Suprapubic skin (tissue), 3 donors: ENCODE results near the gene ASF1A.

Experiments used
- CTCF ChIP-seq, 2 donors: fragments of 200-600 bp in 1 of 2; fragments of 450-650 bp in 1 of 2; sonication (generic) in 1 of 2; IDR thresholded peaks; one replicate each; pipeline ENCODE4 v1.5.1; 2016 to 2019; ENCODE audit warnings: antibody characterized with exemption in 2 of 2, mild to moderate bottlenecking in 1 of 2, moderate library complexity in 1 of 2
- POLR2A ChIP-seq, 2 donors: fragments of 450-650 bp; IDR thresholded peaks; one replicate each; pipeline ENCODE4 v1.6.1; 2017; ENCODE audit warnings: antibody characterized with exemption in 2 of 2, mild to moderate bottlenecking in 2 of 2, moderate library complexity in 2 of 2

GRCh38 chr6:118860880-118861279 lies 33.1 kb upstream of the ASF1A start:
- TF ChIP-seq POLR2A (IDR thresholded peaks at IDR 0.05) (no peak), CTCF (IDR thresholded peaks at IDR 0.05) (no peak)
